Erythroblast (primary cell): Measurements from ENCODE around the gene GATA2.

Experiments used
- DNase-seq, 2 experiments: peaks; one replicate each; lab custom pipeline; 2025; lab: John Stamatoyannopoulos, UW
- GATA1 ChIP-seq: IDR thresholded peaks from 2 replicates; pipeline ENCODE4 v1.6.1; 2011; ENCODE audit warnings: low read depth, mild to moderate bottlenecking, control low read depth, low read length, moderate library complexity
- POLR2A ChIP-seq: IDR thresholded peaks from 2 replicates; pipeline ENCODE4 v1.6.1; 2011; ENCODE audit warnings: mild to moderate bottlenecking, low read length

GATA2 gene

GRCh38 chr3:128488991-128489673 lies 3.9 kb downstream of the GATA2 start:
- TF ChIP-seq GATA1 (no peak), POLR2A (peak; percentile 63)
- DNase-seq, result peak; percentile 86 to 89

GRCh38 chr3:128488636-128488990 lies 4.4 kb downstream of the GATA2 start:
- DNase-seq, result peak; percentile 80 to 81

GRCh38 chr3:128487813-128488635 lies 5.0 kb downstream of the GATA2 start:
- TF ChIP-seq GATA1, result no peak
- peak; percentile 94 for TF ChIP-seq POLR2A
- peak; percentile 92 to 94 for DNase-seq

More at GRCh38 chr3:128488636-128488990, 4.4 kb downstream of the GATA2 start:
- TF ChIP-seq POLR2A (no peak), GATA1 (no peak)

- no peak for DNase-seq
- TF ChIP-seq GATA1, result no peak
- no peak for TF ChIP-seq POLR2A
Measured at GRCh38 chr3:128487538-128487812, 5.5 kb downstream of the GATA2 start.

- DNase-seq, result peak; percentile 75 to 80
- no peak for TF ChIP-seq GATA1
- no peak for TF ChIP-seq POLR2A
Measured at GRCh38 chr3:128486681-128487537, 6.1 kb downstream of the GATA2 start.

GRCh38 chr3:128486205-128486628 lies 6.8 kb downstream of the GATA2 start:
- peak; percentile 40 to 60 for DNase-seq
- no peak for TF ChIP-seq GATA1
- TF ChIP-seq POLR2A, result no peak

- TF ChIP-seq POLR2A (peak; percentile 19), GATA1 (no peak)
- peak; percentile 44 to 57 for DNase-seq
Measured at GRCh38 chr3:128485282-128486204, 7.5 kb downstream of the GATA2 start.

GRCh38 chr3:128484404-128485281 lies 8.4 kb downstream of the GATA2 start:
- peak in 1 of 2 experiments; percentile 49 for DNase-seq
- no peak for TF ChIP-seq POLR2A
- TF ChIP-seq GATA1, result no peak

- peak; percentile 58 to 65 for DNase-seq
- TF ChIP-seq POLR2A (peak; percentile 48), GATA1 (no peak)
Measured at GRCh38 chr3:128483657-128484403, 9.2 kb downstream of the GATA2 start.

- TF ChIP-seq GATA1 (peak; percentile 60), POLR2A (no peak)
- DNase-seq, result peak; percentile 90 to 94
Measured at GRCh38 chr3:128482666-128483656, 10.0 kb downstream of the GATA2 start.

GRCh38 chr3:128482175-128482574 lies 10.8 kb downstream of the GATA2 start:
- DNase-seq, result no peak
- no peak for TF ChIP-seq POLR2A
- no peak for TF ChIP-seq GATA1
